Muscle layer of duodenum (tissue), 2 donors: ENCODE results near the gene RASA4.
"Not testable (repeated sequence)": the region's sequence is repeated elsewhere in the genome, so short reads cannot be mapped to it uniquely, and the experiment has no call there.

Experiments
- H3K27ac ChIP-seq: one replicate; pipeline ENCODE4 v1.7.0; 2013; ENCODE audit warnings: mild to moderate bottlenecking, low read length
- H3K27me3 ChIP-seq: one replicate; pipeline ENCODE4 v1.7.0; 2013; ENCODE audit warnings: low read depth, mild to moderate bottlenecking, control low read depth, low read length
- H3K36me3 ChIP-seq, 2 donors: one replicate each; pipeline ENCODE4 v1.7.0; 2013; ENCODE audit warnings: low read length in 2 of 2, control low read depth in 1 of 2, mild to moderate bottlenecking in 1 of 2; ENCODE audit not compliant: insufficient read depth in 2 of 2, control insufficient read depth in 1 of 2
- H3K4me1 ChIP-seq, 2 donors: one replicate each; pipeline ENCODE4 v1.7.0; 2013; ENCODE audit warnings: low read length in 2 of 2, mild to moderate bottlenecking in 2 of 2, control low read depth in 1 of 2, moderate library complexity in 1 of 2; ENCODE audit not compliant: insufficient read depth in 2 of 2, control insufficient read depth in 1 of 2
- H3K4me3 ChIP-seq, 2 donors: one replicate each; pipeline ENCODE4 v1.7.0; 2013; ENCODE audit warnings: low read length in 2 of 2, low read depth in 1 of 2, mild to moderate bottlenecking in 1 of 2
- H3K9me3 ChIP-seq, 2 donors: one replicate each; pipeline ENCODE4 v1.7.0; 2013; ENCODE audit warnings: low read length in 2 of 2, control low read depth in 1 of 2, mild to moderate bottlenecking in 1 of 2; ENCODE audit not compliant: control insufficient read depth in 1 of 2
- donor health status: healthy.

RASA4 gene

DNA sequence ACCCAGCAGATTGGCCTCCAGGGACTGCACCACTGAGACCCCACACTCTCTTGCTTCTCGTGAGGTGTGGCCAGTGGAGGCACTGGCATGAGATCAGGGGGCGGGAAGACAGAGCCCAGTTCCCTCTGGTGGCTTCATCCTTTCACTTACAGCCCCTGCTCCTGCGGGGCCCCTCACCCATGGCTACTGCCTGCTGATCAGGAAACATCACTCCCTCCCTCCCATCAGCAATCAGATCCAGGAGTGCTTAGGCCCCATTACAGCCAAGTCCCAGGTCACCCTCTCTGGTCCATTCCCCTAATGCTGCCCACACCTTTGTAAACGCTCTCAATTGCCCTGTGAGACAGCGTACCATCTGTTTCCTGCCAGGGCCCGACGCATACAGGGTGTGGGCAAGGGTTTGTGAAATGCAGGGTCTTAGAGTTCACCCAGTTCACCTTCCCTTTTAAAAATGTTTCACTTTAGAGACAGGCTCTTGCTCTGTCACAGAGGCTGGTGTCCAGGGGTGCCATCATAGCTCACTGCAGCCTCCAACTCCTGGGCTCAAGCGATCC is 81.4 kb downstream of the RASA4 start:
- not testable (repeated sequence) for H3K27me3 ChIP-seq, H3K36me3 ChIP-seq, H3K4me3 ChIP-seq, H3K9me3 ChIP-seq, H3K4me1 ChIP-seq, H3K27ac ChIP-seq

DNA sequence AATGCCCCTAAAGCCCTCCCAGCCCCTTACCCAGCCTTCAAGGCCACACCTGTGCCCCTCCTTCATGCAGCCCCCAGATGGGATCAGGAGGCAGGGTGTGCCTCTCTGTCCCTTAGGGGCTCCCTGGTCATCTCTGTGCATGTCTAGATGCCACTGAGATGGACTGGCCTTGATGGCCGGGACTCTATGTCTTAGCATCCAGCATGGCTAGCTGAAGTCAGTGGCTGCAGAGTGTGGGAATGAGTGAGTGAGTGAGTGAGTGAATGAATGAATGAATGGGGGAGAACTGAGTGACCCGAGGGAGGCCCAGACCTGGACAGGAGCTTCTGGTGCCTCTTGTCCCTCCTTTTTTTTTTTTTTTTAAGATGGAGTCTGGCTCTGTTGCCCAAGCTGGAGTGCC is 84.4 kb downstream of the RASA4 start:
- not testable (repeated sequence) for H3K36me3 ChIP-seq, H3K4me3 ChIP-seq, H3K9me3 ChIP-seq, H3K27ac ChIP-seq, H3K4me1 ChIP-seq, H3K27me3 ChIP-seq

DNA sequence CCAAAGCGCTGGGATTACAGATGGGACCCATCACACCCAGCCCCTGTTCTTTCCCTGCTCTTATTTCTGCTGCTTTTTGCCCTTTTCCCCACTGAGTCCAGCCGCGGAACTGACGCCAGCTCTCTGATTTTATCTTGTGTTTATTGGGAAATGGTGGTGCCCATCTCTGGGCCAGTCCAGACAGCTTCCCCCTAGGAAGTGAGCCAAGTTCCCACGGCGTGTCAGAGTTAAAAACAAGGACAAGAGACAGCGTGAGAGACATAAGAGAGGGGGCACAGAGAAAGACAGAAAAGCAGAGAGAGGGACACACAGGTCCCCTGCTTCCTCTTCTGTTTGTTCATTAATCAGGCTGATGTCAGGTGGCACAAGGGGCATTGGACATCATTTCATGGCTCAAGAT is 85.0 kb downstream of the RASA4 start:
- not testable (repeated sequence) for H3K4me1 ChIP-seq, H3K4me3 ChIP-seq, H3K27ac ChIP-seq, H3K27me3 ChIP-seq, H3K36me3 ChIP-seq, H3K9me3 ChIP-seq

DNA sequence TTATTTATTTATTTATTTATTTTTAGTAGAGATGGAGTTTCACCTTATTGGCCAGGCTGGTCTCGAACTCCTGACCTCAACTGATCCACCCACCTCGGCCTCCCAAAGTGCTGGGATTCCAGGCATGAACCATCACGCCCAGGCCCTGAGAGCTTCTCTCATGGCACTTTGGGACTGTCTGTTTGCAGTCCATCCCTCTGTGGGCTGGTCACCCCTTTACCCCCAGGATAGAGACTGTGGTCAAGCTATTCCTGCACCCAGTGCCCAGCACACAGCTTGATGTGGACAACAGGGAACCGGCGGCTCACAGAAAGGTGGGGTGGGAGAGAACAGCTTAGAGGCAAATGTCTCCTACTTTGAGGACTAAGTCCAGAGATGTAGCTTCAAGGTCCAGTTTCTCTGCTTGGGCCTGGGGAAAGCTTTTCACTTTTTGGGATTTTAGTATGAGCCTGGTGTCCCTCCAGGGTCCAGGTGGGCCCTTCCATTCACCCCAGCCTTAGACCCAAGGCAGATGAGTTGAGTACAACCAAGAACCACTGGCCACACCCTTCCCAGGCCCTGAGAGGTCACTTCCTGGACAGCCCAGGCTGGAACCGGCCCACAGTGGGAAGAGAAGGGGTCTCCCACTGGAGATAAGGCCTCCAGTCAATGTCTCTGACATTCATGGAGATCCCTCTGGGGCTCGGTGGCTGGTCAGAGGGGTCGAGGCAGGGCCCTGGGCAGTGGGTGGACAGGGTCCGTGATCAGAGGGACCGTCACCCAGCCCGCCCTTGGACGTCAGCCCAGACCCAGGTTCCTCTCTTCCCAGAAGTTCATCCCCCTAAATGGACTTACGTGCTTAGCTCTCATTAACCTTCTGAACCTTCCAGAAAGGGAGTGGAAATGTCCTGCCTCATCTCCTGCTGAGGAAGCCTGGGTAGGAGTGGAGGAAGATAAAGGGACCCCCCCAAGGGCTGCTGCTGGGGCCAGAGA is 88.4 kb downstream of the RASA4 start:
- not testable (repeated sequence) for H3K4me1 ChIP-seq, H3K9me3 ChIP-seq, H3K27ac ChIP-seq, H3K36me3 ChIP-seq, H3K4me3 ChIP-seq, H3K27me3 ChIP-seq

DNA sequence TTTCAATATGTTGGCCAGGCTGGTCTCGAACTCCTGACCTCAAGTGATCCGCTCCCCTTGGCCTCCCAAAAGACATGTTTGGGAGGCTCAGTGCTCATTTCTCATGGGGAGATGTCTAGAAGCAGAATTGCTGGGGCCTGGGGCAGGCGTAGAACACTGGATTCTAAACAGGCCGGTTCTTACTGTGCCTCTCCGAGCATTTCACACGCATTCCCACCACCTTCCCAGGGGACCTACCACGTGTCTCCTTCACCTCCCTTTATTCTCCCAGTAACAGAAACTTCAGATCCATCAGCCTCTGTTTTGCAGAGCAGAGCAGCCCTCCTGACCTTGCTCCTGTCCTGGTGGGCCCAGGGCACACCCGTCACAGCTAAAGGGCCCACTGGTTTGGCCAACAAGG is 89.4 kb downstream of the RASA4 start:
- H3K4me1 ChIP-seq, result not testable (repeated sequence)

DNA sequence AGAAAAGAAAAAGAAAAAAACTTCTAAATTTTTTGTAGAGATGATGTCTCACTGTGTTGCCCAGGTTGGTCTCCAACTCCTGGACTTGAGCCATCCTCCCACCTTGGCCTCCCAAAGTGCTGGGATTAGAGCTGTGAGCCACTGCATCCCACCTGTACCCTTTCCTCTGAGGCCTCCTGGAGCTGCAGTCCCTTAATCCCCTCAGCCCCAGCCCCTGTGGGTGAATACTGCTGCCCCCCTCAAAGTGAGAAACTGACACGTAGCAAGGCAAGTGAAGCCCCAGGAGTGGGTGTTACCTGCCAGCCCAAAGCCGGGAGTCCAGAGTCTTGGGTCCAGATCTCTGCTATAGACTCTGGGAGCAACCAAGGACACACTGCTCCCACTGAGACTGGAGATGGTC is 91.8 kb downstream of the RASA4 start:
- not testable (repeated sequence) for H3K4me1 ChIP-seq, H3K27ac ChIP-seq, H3K9me3 ChIP-seq, H3K36me3 ChIP-seq, H3K4me3 ChIP-seq, H3K27me3 ChIP-seq

More for the DNA sequence above, 89.4 kb downstream of the RASA4 start:
- not testable (repeated sequence) for H3K27ac ChIP-seq, H3K9me3 ChIP-seq, H3K27me3 ChIP-seq, H3K4me3 ChIP-seq, H3K36me3 ChIP-seq
